HepG2 (cell line): Measurements from ENCODE around the gene SOCS1. TPM values are rescaled to one million over a fixed set of nuclear protein-coding genes. Genes with fewer than 3 reads are reported as not detected.

Experiments
- ADNP ChIP-seq: sonication (generic); formaldehyde crosslinking; IDR thresholded peaks from 2 replicates; pipeline ENCODE4 v1.4.0; 2020; ENCODE audit warnings: missing genetic modification reagents
- EEA1 ChIP-seq: sonication (generic); formaldehyde crosslinking; IDR thresholded peaks from 2 replicates; pipeline ENCODE4 v1.5.1; 2020; ENCODE audit warnings: mild to moderate bottlenecking, missing genetic modification reagents, borderline replicate concordance
- GLMP ChIP-seq: sonication (generic); formaldehyde crosslinking; IDR thresholded peaks from 2 replicates; pipeline ENCODE4 v1.9.0; 2021; ENCODE audit warnings: missing genetic modification reagents, mild to moderate bottlenecking, borderline replicate concordance
- HHEX ChIP-seq: IDR thresholded peaks from 2 replicates; pipeline ENCODE4 v1.6.1; 2016; ENCODE audit warnings: control low read depth
- SMAD3 ChIP-seq: sonication (generic); formaldehyde crosslinking; IDR thresholded peaks from 2 replicates; pipeline ENCODE4 v1.4.0; 2020; ENCODE audit warnings: missing genetic modification reagents
- ZBTB4 ChIP-seq: sonication (generic); formaldehyde crosslinking; IDR thresholded peaks from 2 replicates; pipeline ENCODE4 v1.4.0; 2020; ENCODE audit warnings: missing genetic modification reagents, mild to moderate bottlenecking, borderline replicate concordance
- ZMYM4 ChIP-seq: sonication (generic); formaldehyde crosslinking; IDR thresholded peaks from 2 replicates; pipeline ENCODE4 v1.8.1; 2023; ENCODE audit warnings: mild to moderate bottlenecking, missing genetic modification reagents
- ZNF143 ChIP-seq: sonication (generic); formaldehyde crosslinking; IDR thresholded peaks from 2 replicates; pipeline ENCODE4 v1.4.0; 2020; ENCODE audit warnings: missing genetic modification reagents
- ZNF33A ChIP-seq: sonication (generic); formaldehyde crosslinking; IDR thresholded peaks from 2 replicates; pipeline ENCODE4 v1.5.1; 2020; ENCODE audit warnings: missing genetic modification reagents, mild to moderate bottlenecking, moderate library complexity, borderline replicate concordance
- ZNF558 ChIP-seq: sonication (generic); formaldehyde crosslinking; IDR thresholded peaks from 2 replicates; pipeline ENCODE4 v1.9.0; 2022; ENCODE audit warnings: mild to moderate bottlenecking, missing genetic modification reagents, borderline replicate concordance
- ZNF670 ChIP-seq: sonication (generic); formaldehyde crosslinking; IDR thresholded peaks from 2 replicates; pipeline ENCODE4 v1.8.0; 2022; ENCODE audit warnings: mild to moderate bottlenecking, missing genetic modification reagents, borderline replicate concordance
- ZNF788 ChIP-seq: sonication (generic); formaldehyde crosslinking; IDR thresholded peaks from 2 replicates; pipeline ENCODE4 v1.5.0; 2020; ENCODE audit warnings: mild to moderate bottlenecking, missing genetic modification reagents, borderline replicate concordance
- polyA plus RNA-seq, 8 experiments: library from polyadenylated mRNA; depleted of rRNA in 3 of 8; stranded (reverse) in 7 of 8; unstranded in 1 of 8; fragments of >200 nt; fragmentation: Illumina TruSeq in 4 of 8; extraction: Trizol in 4 of 8; gene quantifications; 2 replicates each; pipeline versions ENCODE4 v1.2.1 to v1.2.3, GENCODE V29; 2011 to 2016; ENCODE audit warnings: low read depth in 4 of 8, missing spikeins in 1 of 8, mixed read lengths in 1 of 8; ENCODE audit not compliant: insufficient read depth in 1 of 8
- total RNA-seq, 5 experiments: library from RNA; depleted of rRNA; stranded (reverse); fragments of >200 nt; fragmentation: Illumina TruSeq; extraction: Trizol; gene quantifications; 2 replicates each; pipeline ENCODE4 v1.2.3, GENCODE V29; 2016; ENCODE audit warnings: low read depth in 1 of 5

Gene SOCS1
- total and polyA plus RNA-seq, 2 of the 13 experiments (the other 11 are each of a cell fraction or from before 2014, with no cell fraction given) = 5.3 to 6.3 TPM

GRCh38 chr16:11252482-11252931 is 3.5 kb downstream of the SOCS1 start (continued):
- 0 out of 2 replicates have a peak, but pooled peaks have one; percentile 6 for TF ChIP-seq ZBTB4
- 0 out of 2 replicates have a peak, but pooled peaks have one; percentile 57 for TF ChIP-seq GLMP (CRISPR knock-in tag)
- peak; percentile 29; the same call in 1 of the 2 replicates for TF ChIP-seq ADNP (CRISPR knock-in tag)
- TF ChIP-seq ZNF33A (CRISPR knock-in tag) = 0 out of 2 replicates have a peak, but pooled peaks have one; percentile 40
- no peak for TF ChIP-seq EEA1 (CRISPR knock-in tag)
- TF ChIP-seq ZNF558 (CRISPR knock-in tag) = 0 out of 2 replicates have a peak, but pooled peaks have one; percentile 44
- 0 out of 2 replicates have a peak, but pooled peaks have one; percentile 8 for TF ChIP-seq ZNF143 (CRISPR knock-in tag)
- no peak for TF ChIP-seq HHEX
- TF ChIP-seq ZNF788 (CRISPR knock-in tag) = 0 out of 2 replicates have a peak, but pooled peaks have one; percentile 2
- TF ChIP-seq ZMYM4 (CRISPR knock-in tag) = 0 out of 2 replicates have a peak, but pooled peaks have one; percentile 15
- TF ChIP-seq ZNF670 (CRISPR knock-in tag) = peak; percentile 30; the same call in 1 of the 2 replicates
- 0 out of 2 replicates have a peak, but pooled peaks have one; percentile 23 for TF ChIP-seq SMAD3 (CRISPR knock-in tag)
